ENCODE measurements around the gene ANXA6.
A peak's percentile ranks its signal among the peaks of the same experiment; 100 is the strongest.

ANXA6 gene

DNA sequence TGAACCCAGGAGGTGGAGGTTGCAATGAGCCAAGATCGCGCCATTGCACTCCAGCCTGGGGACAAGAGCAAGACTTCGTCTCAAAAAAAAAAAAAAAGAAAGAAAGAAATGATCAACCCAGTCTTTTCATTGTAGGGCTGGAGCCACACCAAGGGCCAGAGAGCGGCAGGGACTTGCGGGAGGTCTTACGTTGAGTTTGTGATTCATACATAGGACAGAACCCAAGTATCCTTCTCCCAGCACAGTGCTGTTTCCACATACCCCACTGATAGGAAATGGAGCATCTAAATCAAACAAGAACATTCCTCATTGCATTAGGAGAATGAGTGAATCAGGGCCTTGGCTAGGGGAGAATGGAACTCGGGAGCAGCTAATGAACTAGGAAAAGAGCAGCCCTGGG, 73.2 kb downstream of the ANXA6 start:
- DNase-seq: no peak

DNA sequence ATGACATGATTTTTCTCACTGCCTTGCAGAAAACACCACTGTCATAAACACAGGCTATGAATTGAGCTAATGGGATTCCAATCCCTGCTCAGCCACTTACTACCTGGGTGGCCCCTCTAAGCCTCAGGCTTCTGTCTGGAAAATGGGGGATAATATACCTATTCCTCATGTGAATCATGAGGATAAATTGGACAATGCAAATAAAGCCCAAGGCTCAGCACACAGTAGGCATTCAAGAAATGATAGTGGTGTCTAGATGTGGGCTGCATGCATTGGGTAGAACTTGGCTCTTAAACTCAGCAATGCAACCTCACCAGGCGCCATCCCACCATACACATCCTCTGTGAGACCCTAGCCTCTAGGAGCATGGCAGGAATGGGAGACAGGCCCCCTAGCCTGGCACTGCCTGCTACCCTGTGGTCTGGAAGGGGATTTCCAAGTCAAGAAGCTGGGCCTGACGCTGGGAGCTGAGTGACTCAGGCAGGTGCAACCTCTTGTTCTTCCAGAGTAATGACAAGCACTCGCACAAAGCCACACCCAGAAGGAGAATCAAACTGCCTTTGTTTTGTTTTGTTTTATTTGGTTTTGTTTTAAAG, 74.4 kb downstream of the ANXA6 start:
- DNase-seq: no peak

DNA sequence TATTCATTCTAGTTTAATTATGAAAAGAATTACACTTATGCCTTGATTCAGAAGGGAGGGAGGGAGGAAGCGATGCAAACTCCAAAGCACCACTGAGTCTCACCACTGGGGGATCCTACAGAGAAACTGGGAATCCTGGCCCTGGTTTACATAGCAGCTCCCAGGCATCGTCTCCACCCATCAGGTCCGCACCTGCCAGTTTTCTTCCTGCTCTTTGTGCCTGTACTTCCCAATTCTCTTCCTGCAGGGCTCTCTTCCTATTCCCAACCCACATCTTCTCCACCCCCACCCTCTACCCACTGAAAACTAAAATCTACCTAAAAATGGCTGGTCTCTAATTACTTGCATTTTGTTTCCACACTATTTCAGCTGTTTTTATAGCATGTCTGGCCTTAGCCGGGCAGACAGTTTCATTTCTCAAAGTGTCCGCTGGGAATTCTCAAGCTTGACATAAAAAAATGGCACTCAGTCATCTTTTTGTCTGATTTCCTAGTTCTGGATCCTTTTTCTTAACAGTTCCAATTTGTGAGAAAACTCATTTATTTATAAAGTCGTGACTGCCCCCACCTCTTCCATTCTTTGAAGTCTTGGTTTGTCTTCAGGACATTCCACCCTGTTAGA, 75.2 kb downstream of the ANXA6 start:
- DNase-seq: peak in 1 of 51 donors; percentile 17

DNA sequence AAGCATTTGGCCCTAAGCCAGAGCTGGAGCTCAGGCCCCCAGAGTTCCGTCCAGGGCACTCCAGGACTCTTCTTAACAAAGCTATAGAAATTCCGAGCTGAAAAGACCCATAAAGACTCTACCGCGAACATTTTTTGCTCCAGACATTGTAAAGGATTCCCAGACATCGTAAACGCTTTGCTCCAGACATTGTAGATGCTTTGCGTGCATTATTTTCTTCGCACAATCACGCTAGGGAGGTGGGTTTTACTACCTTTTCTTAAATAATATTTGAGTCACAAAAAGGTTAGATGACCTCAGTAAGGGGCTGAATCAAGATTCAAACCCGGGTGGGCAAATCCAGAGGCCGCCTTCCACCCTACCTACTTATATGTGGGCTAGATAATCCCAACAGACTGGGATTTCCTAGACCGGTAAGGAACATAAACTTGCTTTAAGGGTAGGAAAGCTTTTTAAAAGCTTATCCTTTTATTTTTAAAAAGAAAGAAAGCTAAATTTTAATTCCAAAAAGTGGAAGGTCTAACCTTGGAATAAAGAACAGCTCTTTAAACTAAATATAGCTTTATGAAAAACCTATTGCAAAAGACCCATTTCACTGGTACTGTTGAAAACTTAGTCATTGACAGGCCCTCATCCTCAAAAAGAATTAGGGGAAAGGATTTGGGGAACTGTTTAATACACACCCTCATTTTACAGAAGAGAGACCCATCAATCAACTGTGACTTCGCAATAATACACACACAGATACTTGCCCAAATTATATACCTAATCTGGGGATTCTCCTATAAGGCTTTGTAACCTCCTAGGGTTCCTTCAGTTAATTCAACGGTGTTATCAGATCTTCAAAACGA, 75.9 kb downstream of the ANXA6 start:
- DNase-seq: no peak

DNA sequence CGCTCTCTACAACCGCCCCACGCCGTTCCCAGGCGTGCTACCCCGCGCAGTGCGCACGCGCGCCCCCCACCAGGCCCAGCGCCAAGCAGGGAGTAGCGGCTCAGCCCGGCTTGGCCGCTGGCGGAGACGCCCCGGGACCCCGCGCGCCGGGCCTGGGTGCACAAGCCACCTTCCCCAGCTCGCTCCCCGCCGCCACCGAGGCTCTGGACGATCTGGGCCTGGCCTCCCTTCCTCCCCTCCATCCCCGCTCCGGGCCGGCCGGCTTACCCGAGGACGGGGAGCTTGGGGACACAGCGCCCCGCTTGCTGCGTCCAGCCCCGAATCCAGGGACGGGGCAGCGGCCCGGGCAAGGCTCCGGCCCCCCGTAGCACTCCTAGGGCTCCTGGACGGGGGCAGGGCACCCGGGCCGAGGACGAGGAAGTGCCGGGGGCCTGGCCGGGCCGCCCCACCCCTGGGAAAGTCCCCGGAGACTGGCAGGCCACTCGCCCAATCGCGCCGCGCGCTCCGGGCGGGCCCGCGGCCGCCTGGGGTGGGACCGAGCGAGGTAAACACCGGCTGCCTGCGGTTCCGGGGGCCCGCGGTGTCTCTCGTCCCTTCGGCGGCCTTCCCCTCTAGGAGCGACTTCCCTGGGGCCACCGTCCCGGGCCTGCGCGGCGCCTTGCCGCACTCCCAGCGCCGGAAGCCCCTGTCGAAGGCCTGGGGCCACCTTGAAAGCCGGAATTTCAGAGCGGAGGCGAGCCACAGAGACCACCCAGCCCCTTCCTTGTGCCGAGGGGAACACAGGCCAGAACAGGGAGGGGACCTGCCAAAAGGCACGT, 76.8 kb downstream of the ANXA6 start, which contains the start of gene TNIP1:
TSS of gene TNIP1 (minus strand) at position 422 of the 818 bp plus-strand sequence. CDS start 15,939 bp downstream, outside the sequence.
- peak; percentile 31 to 93 (median 85) for DNase-seq

DNA sequence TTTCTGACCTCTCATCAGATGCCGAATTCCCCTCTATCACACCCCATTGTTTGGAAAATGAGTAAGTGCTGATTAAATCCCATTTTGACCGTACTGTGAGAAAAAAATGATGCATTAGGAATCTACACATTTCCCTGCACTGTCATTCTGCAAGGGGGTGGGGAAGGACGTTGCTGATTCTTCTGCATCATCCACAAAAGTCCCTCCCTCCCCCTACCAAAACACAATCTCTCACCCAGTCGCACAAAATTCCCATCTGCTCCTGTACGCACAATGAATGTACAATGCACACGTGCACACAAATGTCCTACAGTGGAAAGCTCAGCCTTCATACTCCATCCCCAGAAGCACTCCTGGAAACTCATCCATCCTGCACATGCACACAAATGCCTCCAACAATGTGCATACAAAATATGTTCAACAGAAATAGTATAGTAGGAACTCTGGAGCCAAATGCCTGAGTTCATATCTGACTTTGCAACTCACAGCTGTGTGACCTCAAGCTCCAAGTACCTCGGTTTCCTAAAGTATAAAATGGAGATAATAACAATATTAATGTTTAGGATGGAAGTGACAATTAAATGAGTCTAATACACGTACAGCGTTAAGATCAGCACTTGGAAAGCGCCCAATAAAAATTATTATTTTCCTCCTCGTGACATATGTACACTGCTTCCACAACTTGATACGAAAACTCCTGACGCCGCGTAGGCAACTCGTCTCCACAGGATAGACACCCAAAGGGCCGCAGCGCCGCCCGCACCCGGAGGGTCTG, 77.6 kb downstream of the ANXA6 start:
- DNase-seq: peak in 1 of 51 donors; percentile 66

DNA sequence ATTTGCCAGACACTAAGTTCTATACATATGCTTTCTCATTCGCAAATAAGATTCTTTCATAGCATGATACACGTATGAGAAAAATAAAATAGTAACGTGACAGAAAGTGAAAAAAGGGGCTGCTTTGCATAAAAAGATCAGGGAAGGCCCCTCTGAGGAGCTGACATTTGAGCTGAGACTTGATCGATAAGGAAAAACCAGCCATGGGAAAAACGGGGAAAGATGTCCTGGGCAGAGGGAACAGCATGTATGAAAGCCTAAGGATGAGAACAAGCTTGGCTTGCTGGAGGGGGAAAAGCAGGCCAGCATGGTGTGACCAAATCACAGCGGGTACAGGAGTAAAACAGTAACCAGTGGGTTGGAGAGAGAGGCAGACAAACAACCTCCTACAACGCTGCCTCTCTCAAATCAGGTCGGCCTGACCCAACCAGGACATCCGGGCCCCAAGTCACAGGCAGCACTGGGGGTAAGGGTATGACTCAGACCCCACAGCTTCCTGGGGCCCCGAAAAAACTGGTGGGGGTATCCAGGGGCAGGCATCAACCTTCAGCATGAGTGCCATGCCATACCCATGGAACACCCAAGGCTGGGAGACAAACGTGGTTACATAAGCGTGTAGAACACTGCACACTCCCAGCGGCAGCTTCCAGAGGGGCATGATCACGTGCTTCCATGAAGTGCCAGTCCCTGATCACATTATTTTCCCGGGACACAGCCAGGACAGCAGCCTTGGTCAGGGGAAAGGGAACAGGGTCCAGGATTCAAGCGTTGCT, 78.9 kb downstream of the ANXA6 start:
- DNase-seq: no peak

DNA sequence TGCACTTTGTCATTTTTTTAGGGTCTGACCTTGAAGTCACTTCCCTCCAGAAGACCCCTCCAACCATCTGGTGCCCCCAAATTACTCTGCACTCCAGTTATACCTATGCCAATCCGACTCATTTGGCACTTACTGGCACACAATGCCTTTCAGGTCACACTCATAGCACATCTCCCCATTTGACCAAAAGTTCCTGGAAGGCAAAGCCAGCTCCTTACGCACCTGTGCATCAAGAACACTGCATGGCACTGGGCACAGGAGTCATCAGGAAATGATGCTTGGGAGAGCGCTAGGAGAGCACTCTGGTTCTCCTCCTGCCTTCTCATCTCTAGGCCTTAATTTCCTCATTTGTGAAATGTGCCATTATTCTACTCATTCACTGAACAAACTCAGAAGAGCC, 79.6 kb downstream of the ANXA6 start:
- no peak for DNase-seq

DNA sequence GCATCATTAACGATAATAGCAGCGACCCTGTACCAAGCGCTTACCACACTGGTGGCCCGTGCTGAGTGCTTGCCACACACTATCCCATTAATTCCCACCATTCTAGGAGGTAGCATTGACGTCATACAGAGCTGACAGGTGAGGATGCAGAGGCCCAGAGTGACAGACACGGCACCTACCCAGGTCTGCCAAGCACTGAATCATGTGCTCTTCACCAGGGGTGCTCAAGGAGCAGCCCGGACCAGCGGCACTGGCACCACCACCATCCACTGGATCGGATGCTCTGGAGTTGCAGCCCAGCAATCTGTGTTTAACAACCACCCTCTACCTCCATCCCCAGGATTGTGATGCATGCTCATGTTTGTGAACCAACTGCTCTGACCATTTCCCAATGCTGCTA, 80.2 kb downstream of the ANXA6 start:
- no peak for DNase-seq

DNA sequence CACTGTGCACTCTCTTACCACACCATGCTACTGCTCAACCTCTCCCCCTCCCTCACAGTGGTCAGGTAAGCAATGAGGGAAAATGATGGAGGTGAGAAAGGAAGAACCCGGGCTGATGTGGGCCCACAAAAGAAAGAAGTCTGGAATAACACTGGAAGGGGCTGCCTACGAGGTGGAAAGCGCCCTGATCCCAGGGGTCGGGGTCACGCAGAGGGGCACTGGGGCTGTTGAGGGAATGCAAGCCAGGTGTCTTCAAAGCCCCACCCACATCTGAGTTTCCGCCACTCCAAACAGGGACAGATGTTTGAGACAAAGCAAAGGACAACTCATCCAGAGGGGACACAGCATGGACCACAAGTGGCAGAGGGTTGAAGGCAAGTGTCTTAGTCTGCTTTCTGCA, 81.0 kb downstream of the ANXA6 start:
- DNase-seq: no peak

DNA sequence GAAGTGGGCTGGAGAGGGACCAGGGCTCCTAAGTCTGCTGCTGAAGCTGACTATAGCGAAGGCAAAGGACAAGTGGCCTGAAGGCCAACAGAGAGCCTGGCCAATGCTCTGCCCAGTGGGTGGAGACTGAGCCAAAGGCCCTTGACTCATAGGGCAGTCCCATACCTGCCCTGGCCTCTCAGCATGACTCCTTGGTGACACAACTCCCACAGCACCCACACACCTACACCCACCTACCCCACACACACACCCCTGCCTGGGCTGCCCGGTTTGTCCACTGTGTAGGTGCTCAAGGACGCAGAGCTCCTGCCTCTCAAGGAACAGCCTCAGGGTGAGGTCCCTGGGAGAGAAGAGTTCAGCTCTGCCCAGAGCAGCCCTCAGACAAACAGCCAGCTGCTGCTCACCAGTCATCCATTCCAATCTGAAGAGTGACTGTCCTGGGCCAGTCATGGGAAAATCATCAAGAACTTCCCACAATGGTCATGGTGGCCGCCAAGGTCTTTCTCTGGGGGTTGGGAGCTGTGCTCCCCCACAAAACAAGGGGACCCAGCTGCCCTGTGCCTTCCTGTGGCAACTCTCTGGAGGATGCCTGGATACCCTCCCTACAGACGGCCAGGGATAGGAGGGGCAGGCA, 81.8 kb downstream of the ANXA6 start:
- DNase-seq: no peak

DNA sequence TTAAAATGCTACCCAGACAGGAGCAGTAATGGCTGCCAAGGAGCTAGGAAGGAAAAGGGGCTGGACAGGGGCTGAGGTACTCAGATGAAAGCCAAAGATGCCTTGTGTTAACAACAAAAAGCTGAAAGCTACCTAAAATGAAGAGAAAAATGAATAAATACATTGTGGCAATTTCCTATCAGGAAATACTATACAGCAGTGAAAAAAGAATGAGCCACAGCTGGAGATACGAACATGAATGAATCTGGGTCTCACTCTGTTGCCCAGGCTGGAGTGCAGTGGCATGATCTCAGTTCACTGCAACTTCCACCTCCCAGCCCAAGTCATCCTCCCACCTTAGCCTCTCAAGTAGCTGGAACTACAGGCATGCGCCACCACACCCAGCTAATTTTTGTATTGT, 83.0 kb downstream of the ANXA6 start:
- DNase-seq: no peak

DNA sequence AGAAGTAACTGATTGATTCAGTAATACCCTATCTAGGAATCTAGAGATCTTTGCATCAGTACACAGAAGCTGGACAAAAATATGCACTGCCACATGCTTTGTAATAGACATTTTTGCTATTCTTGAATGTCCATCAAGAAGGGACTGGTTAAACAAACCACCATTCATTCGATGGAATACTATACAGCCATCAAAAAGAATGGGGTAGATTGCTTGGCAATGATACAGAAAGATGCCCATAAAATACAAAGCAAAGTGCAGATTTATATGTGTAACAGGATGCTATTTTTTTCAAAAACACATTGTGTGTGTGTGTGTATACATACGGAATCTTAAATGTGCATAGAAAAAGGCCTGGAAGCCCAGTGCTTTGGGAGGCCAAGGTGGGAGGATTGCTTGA, 84.3 kb downstream of the ANXA6 start:
- no peak for DNase-seq

DNA sequence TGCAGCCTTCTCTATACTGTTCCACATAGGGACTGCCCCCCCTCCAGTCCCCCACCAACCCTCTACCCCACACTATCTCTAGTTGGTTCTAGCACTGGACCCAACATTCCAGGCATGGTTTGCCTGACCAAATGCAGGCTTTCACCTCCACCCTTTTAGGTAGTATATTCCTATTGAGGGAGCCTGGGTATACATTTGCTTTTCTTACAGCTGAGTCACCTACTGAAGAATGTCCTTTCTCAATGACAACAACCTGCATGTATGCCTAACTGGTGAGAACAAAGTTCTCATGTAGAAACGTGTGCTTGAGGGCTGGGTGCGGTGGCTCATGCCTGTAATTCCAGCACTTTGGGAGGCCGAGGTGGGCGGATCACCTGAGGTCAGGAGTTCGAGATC, 85.0 kb downstream of the ANXA6 start:
- DNase-seq: no peak

DNA sequence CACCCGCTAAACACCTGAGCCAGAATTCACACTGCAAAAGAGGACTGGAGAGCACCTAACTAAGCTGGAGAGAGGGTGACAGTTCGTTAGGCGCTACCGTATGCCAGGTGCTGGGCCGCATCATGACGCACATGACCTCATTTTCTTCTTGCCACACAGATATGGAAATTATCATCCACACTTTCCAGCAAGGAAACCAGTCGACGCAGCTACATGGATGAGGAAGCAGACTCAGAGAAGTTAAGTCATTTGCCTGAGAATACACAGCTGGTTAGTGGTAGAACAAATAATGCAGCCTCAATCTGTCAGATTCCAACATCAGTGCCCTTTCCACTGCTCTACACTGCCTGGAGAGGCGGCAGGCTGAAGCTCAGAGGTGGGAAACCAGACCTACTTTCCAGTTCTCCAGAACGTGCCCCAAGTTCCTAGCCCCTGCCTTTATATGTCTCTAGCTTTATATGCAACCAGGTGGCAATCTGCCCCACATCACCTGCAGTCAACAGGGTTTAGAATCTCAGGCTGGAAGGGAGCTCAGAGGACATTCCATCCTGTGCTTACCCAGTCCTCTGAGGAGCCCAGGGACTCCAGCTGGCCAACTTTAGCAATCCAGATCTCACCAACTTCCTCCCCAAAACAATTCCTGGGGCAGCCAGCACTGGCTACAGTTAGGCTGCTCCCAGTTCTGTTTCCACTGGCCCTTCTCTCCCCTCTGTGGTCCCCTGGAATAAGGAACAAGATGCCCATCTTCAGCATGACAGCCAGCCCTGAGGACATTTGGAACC, 85.5 kb downstream of the ANXA6 start:
- DNase-seq: no peak

DNA sequence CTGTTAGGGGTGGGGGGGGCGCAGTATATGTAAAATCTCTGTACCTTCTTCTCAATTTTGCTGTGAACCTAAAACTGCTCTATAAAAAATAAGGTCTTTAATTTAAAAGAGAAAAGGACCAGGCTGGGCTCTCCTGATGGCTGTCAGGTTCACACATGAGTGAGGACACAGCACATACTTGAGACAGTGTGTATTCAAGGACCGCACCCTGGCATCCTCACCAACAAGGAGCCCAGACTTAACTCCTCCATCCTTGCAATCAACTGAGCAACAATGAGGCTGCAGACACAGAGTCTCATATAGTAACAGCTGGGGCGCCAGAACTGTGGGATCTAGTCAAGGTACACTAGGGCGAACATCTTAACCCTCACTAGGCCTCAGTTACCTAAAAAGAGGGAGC, 86.6 kb downstream of the ANXA6 start:
- DNase-seq: no peak

DNA sequence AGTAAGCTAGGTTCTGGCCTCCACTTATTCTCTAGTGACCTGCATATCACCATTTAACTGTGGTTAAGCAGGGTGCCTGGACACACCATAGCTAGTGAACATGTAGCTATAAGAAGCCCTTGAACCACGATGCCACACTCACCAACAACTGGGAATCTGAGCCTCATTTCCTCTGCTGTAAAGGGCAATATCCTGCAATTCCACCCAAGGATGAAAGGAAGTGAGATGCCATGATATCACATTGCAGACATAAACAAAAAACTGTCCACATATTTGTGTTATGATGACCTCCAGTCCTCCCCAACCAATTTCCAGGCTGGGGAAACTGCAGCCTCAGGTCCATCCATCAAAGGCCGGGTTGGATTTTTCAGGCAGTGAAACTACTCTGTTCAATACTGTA, 87.1 kb downstream of the ANXA6 start:
- no peak for DNase-seq

DNA sequence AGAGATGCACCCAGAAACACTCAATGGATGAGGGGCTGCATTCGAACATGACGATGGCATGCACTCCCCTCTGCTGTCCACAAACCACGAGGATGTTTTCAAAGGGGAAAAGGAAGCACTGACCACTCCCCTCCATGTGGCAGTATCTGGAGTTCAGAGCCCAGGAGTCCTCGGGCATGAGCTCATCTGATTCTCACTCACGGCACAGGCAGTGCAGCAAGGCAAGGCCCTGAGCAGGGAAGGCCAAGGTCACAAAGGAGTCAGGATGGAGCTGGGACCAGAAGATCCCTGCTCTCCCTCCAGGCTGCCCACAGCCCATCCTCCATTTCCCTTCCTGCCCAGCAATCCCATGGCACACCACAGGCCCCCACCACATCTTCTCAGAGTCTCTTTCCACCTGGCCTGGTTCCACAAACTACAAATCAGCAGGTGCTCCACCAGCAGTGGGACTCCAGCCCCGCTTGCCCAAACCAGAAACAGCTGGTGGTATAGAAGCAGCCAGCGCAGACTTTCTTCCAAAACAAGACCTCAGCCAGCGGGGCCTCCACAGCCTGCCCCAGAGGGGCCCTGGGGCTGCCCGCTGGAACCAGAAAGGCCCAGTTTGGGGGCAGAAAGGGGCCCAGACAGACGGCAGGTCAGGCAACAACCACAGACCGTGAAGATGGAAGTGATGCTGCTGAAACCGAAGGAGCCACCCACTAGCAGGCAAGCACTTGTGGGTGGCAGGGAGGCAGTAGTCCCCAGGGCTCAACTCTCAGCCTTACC, 89.0 kb downstream of the ANXA6 start:
- no peak for DNase-seq

Data from hypothalamus (tissue), 51 donors.